HG02588 (cell line): ENCODE data around the gene STOX1.
"Not testable (repeated sequence)": the region's sequence is repeated elsewhere in the genome, so short reads cannot be mapped to it uniquely, and the experiment has no call there.

ENCODE experiments used
- ATAC-seq: cut with Tn5 transposase; IDR thresholded peaks from one replicate; pipeline ENCODE4 v1.9.1; 2021; ENCODE audit warnings: mild to moderate bottlenecking, moderate library complexity; ENCODE audit not compliant: unreplicated experiment

Gene STOX1

GRCh38 chr10:68828083-68828601, 811 bp downstream of the STOX1 start:
- ATAC-seq, result not testable (repeated sequence)

GRCh38 chr10:68828833-68829232, 1.5 kb downstream of the STOX1 start:
- no peak for ATAC-seq

GRCh38 chr10:68829521-68829920, 2.2 kb downstream of the STOX1 start:
- ATAC-seq, result no peak

- no peak for ATAC-seq
Observed at GRCh38 chr10:68829952-68830351, 2.6 kb downstream of the STOX1 start.

GRCh38 chr10:68831961-68832455, 4.7 kb downstream of the STOX1 start:
- no peak for ATAC-seq

GRCh38 chr10:68832601-68833000, 5.3 kb downstream of the STOX1 start:
- ATAC-seq, result no peak

GRCh38 chr10:68837626-68838322, 10.4 kb downstream of the STOX1 start:
- ATAC-seq, result no peak

GRCh38 chr10:68840650-68841049, 13.3 kb downstream of the STOX1 start:
- ATAC-seq, result not testable (repeated sequence)

GRCh38 chr10:68848281-68848680, 20.9 kb downstream of the STOX1 start:
- no peak for ATAC-seq

- ATAC-seq, result no peak
Observed at GRCh38 chr10:68848806-68849205, 21.5 kb downstream of the STOX1 start.

- ATAC-seq, result no peak
Observed at GRCh38 chr10:68856352-68856751, 29.0 kb downstream of the STOX1 start.

GRCh38 chr10:68857005-68857404, 29.7 kb downstream of the STOX1 start:
- no peak for ATAC-seq

- ATAC-seq, result no peak
Observed at GRCh38 chr10:68861253-68861652, 33.9 kb downstream of the STOX1 start.

GRCh38 chr10:68864611-68865010, 37.3 kb downstream of the STOX1 start:
- no peak for ATAC-seq

- ATAC-seq, result not testable (repeated sequence)
Observed at GRCh38 chr10:68868173-68868572, 40.8 kb downstream of the STOX1 start.

- ATAC-seq, result no peak
Observed at GRCh38 chr10:68869623-68870022, 42.3 kb downstream of the STOX1 start.

GRCh38 chr10:68870061-68870460, 42.7 kb downstream of the STOX1 start:
- ATAC-seq, result no peak

GRCh38 chr10:68870545-68871104, 43.3 kb downstream of the STOX1 start:
- ATAC-seq, result no peak

- no peak for ATAC-seq
Observed at GRCh38 chr10:68871105-68871711, 43.9 kb downstream of the STOX1 start.

GRCh38 chr10:68871731-68872342, 44.5 kb downstream of the STOX1 start:
- no peak for ATAC-seq
